ENCODE results near the gene HNRNPH3. TPM values are rescaled to one million over a fixed set of nuclear protein-coding genes. Genes with fewer than 3 reads are reported as not detected.

HNRNPH3 gene
- total RNA-seq, 3 donors from 2014 or later = 87.4 to 135 (median 102) TPM

DNA sequence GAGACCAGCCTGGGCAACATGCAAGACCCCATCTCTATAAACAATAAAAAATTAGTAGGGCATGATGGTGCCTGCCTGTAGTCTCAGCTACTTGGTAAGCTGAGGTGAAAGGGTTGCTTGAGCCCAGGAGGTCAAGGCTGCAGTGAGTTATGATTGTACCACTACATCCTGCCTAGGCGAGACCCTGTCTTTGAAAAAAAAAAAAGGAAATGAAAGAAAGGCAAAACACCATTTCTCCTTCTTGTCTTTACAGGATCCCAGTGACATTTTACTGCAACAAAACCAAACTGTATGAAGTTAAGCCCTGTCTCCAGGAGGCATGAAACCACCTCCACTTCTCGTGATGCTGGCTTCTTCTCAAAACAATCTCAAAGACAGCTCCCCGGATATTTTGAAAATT, 30.7 kb downstream of the HNRNPH3 start:
- ATAC-seq = no peak
- Histone ChIP-seq H3K36me3 (ENCODE audit: low read depth) (no peaks in the 10 kb centered on the region), H3K9me3 (no peaks in the 10 kb centered on the region), H3K4me1 (ENCODE audit: low read depth) (no peaks in the 10 kb centered on the region), H3K4me3 (no peak overlapping the region)
- DNase-seq = no peak
- intact Hi-C loops (cut with DNase I, micrococcal nuclease) = no loop called here
- TF ChIP-seq, protein P1, sequence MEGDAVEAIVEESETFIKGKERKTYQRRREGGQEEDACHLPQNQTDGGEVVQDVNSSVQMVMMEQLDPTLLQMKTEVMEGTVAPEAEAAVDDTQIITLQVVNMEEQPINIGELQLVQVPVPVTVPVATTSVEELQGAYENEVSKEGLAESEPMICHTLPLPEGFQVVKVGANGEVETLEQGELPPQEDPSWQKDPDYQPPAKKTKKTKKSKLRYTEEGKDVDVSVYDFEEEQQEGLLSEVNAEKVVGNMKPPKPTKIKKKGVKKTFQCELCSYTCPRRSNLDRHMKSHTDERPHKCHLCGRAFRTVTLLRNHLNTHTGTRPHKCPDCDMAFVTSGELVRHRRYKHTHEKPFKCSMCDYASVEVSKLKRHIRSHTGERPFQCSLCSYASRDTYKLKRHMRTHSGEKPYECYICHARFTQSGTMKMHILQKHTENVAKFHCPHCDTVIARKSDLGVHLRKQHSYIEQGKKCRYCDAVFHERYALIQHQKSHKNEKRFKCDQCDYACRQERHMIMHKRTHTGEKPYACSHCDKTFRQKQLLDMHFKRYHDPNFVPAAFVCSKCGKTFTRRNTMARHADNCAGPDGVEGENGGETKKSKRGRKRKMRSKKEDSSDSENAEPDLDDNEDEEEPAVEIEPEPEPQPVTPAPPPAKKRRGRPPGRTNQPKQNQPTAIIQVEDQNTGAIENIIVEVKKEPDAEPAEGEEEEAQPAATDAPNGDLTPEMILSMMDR (IDR thresholded peaks at IDR 0.05) = no peak

DNA sequence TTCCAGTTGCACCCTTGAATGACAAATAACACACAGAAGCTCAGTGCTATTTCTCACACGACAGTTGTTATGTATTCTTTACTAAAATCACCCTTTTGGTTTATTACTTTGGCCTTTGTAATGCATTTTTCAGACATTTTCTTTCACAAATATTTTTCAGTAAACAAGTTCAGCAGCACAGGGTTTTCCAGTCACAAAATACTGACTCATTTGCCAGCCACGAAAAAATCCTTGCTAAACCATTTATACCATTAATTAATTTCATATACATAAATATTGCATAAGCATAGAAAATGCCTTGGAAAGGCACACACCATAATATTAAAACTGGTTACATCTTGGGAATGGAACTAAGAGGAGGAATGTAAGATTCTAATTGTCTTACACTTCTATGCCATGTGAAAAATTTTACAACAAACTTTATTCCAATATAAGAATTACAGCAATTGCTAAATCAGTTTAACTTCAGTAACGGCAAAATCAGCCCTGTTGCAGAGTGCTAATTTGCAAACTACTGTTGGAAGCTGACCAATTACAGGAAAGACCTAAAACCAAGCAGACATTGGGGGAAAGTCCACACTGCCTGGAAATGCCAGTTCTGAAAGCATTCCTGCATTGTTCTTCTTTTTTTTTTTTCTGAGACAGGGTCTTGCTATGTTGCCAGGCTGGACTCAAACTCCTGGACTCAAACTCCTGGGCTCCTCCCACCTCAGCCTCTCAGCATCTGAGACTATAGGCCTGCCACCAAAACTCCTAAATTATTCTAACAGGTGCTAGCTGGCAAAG, 32.4 kb downstream of the HNRNPH3 start:
- Histone ChIP-seq H3K4me1 (ENCODE audit: low read depth) (no peaks in the 10 kb centered on the region), H3K36me3 (ENCODE audit: low read depth) (no peaks in the 10 kb centered on the region), H3K9me3 (no peaks in the 10 kb centered on the region), H3K4me3 (no peak overlapping the region)
- intact Hi-C loops (cut with DNase I, micrococcal nuclease) = no loop called here
- ATAC-seq (no peak), DNase-seq (no peak)
- TF ChIP-seq, protein P1 (IDR thresholded peaks at IDR 0.05) = no peak

DNA sequence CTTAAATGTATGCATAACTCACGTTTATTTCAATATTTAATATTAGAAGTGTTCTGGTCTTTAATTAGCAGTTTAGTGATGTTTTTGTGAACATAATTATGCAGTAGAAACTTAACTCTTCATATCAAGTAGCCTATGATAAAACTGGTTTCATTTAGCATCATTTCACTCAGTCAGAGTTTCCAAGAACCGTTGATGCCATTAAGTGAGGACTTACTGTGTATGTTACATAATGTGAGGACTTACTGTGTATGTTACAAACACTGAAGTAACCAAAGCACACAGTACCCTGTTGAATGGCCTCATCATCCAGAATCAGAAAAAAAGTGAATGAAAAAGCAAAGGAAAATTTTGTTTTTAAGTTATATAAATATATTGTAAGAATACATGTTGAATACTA, 33.7 kb downstream of the HNRNPH3 start:
- Histone ChIP-seq H3K4me3 (no peak overlapping the region), H3K36me3 (ENCODE audit: low read depth) (no peaks in the 10 kb centered on the region), H3K9me3 (no peaks in the 10 kb centered on the region), H3K4me1 (ENCODE audit: low read depth) (no peaks in the 10 kb centered on the region)
- no peak for ATAC-seq
- TF ChIP-seq, protein P1 (IDR thresholded peaks at IDR 0.05) = no peak
- DNase-seq = no peak
- intact Hi-C loops (cut with DNase I, micrococcal nuclease) = no loop called here

DNA sequence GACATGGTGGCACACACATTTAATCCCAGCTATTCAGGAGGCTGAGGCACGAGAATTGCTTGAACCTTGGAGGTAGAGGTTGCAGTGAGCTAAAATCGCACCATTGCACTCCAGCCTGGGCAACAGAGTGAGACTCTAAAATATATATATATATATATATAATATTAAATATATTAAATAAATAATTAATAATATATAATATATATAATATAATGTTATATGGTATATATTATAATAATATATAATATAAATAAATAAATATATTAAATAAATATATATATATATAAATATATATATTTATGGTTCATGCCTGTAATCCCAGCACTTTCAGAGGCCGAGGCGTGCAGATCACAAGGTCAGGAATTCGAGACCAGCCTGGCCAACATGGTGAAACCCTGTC, 34.7 kb downstream of the HNRNPH3 start:
- no peaks in the 10 kb centered on the region for H3K36me3 ChIP-seq (ENCODE audit: low read depth)

DNA sequence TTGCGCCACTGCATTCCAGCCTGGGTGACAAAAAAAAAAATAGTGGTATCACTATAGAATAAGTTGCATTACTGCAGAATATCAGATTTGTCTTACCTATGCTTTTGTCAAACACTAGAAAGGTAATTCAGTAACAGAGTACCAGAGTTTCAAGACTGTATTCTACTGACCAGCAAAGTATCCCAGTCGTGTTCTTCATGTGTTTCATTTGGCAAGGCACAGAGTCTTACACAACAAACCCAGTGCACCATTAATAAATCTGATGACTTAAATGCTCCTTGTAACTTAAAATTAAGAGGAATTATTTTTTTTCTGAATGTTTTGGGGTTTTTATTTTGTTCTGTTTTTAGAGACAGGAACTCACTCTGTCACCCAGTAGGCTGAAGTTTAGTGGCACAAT, 35.3 kb downstream of the HNRNPH3 start:
- intact Hi-C loops (cut with DNase I, micrococcal nuclease) = no loop called here
- Histone ChIP-seq H3K4me1 (ENCODE audit: low read depth) (no peaks in the 10 kb centered on the region), H3K4me3 (no peak overlapping the region), H3K9me3 (peaks cover 9% of the 10 kb centered on the region), H3K36me3 (ENCODE audit: low read depth) (no peaks in the 10 kb centered on the region)
- TF ChIP-seq, protein P1 (IDR thresholded peaks at IDR 0.05) = no peak
- no peak for ATAC-seq
- DNase-seq = no peak

More for the DNA sequence above, 34.7 kb downstream of the HNRNPH3 start:
- TF ChIP-seq, protein P1 (IDR thresholded peaks at IDR 0.05) = no peak
- Histone ChIP-seq H3K9me3 (peaks cover 4% of the 10 kb centered on the region), H3K4me1 (ENCODE audit: low read depth) (no peaks in the 10 kb centered on the region), H3K4me3 (no peak overlapping the region)
- ATAC-seq (no peak), DNase-seq (no peak)
- intact Hi-C loops (cut with DNase I, micrococcal nuclease) = no loop called here

Measured in mucosa of descending colon (tissue), 3 donors.